ENCODE measurements around the gene SLC25A46.

DNA sequence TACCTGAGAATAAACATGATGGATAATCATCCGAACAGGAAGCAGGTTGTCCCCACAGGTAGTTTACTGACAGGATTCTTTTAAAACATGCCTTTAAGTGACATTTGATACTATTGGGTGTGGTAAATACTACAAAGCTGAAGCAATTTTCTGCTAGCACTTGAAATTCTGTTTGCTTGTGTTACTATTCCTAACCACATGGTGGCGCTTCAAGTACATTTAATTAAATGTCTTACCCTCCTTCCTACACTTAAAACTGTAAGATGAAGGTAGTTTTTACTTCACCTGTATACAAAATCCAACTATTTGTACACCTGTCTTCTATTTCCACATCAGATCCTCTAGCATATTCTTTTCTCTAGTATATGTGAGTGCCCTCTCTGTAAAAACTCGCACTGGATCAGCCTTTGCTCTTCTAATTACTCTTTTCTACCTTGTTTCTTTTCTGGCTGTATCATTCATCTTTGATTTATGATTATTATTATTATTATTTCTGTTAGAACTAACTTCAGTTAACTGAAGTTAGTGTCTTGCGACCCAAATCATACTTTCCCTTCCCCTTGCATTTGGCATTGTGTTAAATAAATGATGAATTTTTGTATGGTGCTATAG, 18.4 kb downstream of the SLC25A46 start:
- no peak for TF ChIP-seq POLR2A (IDR thresholded peaks at IDR 0.05)
- TF ChIP-seq, protein P1, sequence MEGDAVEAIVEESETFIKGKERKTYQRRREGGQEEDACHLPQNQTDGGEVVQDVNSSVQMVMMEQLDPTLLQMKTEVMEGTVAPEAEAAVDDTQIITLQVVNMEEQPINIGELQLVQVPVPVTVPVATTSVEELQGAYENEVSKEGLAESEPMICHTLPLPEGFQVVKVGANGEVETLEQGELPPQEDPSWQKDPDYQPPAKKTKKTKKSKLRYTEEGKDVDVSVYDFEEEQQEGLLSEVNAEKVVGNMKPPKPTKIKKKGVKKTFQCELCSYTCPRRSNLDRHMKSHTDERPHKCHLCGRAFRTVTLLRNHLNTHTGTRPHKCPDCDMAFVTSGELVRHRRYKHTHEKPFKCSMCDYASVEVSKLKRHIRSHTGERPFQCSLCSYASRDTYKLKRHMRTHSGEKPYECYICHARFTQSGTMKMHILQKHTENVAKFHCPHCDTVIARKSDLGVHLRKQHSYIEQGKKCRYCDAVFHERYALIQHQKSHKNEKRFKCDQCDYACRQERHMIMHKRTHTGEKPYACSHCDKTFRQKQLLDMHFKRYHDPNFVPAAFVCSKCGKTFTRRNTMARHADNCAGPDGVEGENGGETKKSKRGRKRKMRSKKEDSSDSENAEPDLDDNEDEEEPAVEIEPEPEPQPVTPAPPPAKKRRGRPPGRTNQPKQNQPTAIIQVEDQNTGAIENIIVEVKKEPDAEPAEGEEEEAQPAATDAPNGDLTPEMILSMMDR (IDR thresholded peaks at IDR 0.05): peak; percentile 33 to 75 (median 57)
